Neural progenitor cell (in vitro differentiated cells): ENCODE data around the gene CRB2.

Source experiments
- EZH2 ChIP-seq: fragments of 200-600 bp; sonication (generic); IDR thresholded peaks from 2 replicates; pipeline ENCODE4 v1.6.1; 2017; ENCODE audit warnings: antibody characterized with exemption, mild to moderate bottlenecking, moderate library complexity
- TF ChIP-seq, protein P1 (sequence below): fragments of 200-600 bp; sonication (generic); IDR thresholded peaks from 2 replicates; pipeline ENCODE4 v1.5.1; 2017; ENCODE audit warnings: antibody characterized with exemption, mild to moderate bottlenecking

DNA sequence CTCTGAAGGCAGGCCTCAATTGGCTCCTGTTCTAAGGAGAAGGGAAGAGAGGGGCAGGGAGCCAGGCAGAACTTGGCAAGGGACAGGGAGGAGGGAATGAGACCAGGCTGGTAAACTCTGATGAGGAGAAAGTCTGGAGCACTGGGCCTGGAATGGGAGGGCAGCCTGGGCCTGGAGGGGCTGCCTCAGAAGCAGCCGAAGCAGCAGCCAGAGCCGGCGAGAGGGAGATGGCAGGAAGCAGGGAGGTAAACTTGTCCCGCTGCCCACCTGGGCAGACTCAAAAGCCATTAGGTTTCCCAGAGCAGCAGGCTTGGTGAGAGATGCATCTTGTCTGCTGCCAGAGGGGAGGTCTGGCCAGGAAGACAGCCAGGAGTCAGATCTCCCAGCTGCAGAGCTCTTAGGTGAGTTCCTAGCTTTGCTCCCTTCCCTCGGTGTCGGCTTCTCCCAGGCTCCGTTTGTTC lies 37.0 kb upstream of the CRB2 start:
- TF ChIP-seq, protein P1, sequence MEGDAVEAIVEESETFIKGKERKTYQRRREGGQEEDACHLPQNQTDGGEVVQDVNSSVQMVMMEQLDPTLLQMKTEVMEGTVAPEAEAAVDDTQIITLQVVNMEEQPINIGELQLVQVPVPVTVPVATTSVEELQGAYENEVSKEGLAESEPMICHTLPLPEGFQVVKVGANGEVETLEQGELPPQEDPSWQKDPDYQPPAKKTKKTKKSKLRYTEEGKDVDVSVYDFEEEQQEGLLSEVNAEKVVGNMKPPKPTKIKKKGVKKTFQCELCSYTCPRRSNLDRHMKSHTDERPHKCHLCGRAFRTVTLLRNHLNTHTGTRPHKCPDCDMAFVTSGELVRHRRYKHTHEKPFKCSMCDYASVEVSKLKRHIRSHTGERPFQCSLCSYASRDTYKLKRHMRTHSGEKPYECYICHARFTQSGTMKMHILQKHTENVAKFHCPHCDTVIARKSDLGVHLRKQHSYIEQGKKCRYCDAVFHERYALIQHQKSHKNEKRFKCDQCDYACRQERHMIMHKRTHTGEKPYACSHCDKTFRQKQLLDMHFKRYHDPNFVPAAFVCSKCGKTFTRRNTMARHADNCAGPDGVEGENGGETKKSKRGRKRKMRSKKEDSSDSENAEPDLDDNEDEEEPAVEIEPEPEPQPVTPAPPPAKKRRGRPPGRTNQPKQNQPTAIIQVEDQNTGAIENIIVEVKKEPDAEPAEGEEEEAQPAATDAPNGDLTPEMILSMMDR = no peak
- TF ChIP-seq EZH2 = no peak
